BLaER1 treated with 17β-estradiol and CSF1 and Interleukin-3, amounts not matched to agents 10 nM and 100 nM (cell line): ENCODE results near the gene PTPRN2.
A peak's percentile ranks its signal among the peaks of the same experiment; 100 is the strongest.

Experiments
- H3K27ac ChIP-seq, 11 experiments: shearing (Covaris generic); formaldehyde crosslinking; 2 replicates each; pipeline ENCODE4 v1.8.1; 2022
- H3K27me3 ChIP-seq, 11 experiments: shearing (Covaris generic); formaldehyde crosslinking; 2 replicates each; pipeline ENCODE4 v1.8.1; 2022
- H3K36me3 ChIP-seq, 11 experiments: shearing (Covaris generic); formaldehyde crosslinking; 2 replicates each; pipeline ENCODE4 v1.8.1; 2022
- H3K4me1 ChIP-seq, 10 experiments: shearing (Covaris generic); formaldehyde crosslinking; 2 replicates each; pipeline ENCODE4 v1.8.1; 2022
- H3K4me2 ChIP-seq, 11 experiments: shearing (Covaris generic); formaldehyde crosslinking; 2 replicates each; pipeline ENCODE4 v1.8.1; 2022
- H3K4me3 ChIP-seq, 10 experiments: shearing (Covaris generic); formaldehyde crosslinking; 2 replicates each; pipeline ENCODE4 v1.8.1; 2022
- H3K9ac ChIP-seq, 11 experiments: shearing (Covaris generic); formaldehyde crosslinking; 2 replicates each; pipeline ENCODE4 v1.8.1; 2022
- H3K9me3 ChIP-seq, 11 experiments: shearing (Covaris generic); formaldehyde crosslinking; replicated peaks in 1 of 11; 2 replicates each; pipeline ENCODE4 v1.8.1; 2022
- H4K20me1 ChIP-seq, 11 experiments: shearing (Covaris generic); formaldehyde crosslinking; 2 replicates each; pipeline ENCODE4 v1.8.1; 2022
- Cebpa-rat ChIP-seq, 11 experiments: shearing (Covaris generic); IDR thresholded peaks; 2 replicates each; pipeline ENCODE4 v1.8.1; 2022

Gene PTPRN2

DNA sequence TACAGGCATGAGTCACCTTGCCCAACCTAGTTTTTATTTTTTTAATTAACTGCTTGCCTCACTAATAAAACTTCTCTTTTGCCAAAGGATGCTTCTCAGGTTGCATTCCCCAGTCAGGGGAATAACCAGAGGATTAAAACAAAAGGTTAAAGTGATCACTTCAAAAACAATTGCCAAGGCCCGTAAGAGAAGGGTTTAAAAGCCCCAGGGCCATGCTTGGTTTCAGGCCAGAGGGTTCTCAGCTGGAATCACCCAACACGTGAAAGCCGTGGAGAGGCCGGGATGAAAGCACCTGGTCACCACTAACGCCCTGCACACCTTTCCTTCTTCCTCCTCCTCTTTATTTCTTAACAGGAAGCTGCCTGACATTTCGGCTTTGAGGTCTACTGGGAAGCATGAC is 587.5 kb downstream of the PTPRN2 start:
- Histone ChIP-seq H3K27ac (no peak overlapping the region), H3K36me3 (no peaks in the 10 kb centered on the region), H3K9ac (no peak overlapping the region), H3K4me2 (no peak overlapping the region), H3K9me3 (peaks cover 0 to 7% (median 4%) of the 10 kb centered on the region in 11 experiments; a peak in 6 of 22 replicates), H3K4me3 (no peak overlapping the region), H4K20me1 (no peaks in the 10 kb centered on the region), H3K4me1 (peaks cover 15 to 53% (median 45%) of the 10 kb centered on the region in 10 experiments), H3K27me3 (no peaks in the 10 kb centered on the region)
- no peak for TF ChIP-seq Cebpa-rat (IDR thresholded peaks at IDR 0.05)

DNA sequence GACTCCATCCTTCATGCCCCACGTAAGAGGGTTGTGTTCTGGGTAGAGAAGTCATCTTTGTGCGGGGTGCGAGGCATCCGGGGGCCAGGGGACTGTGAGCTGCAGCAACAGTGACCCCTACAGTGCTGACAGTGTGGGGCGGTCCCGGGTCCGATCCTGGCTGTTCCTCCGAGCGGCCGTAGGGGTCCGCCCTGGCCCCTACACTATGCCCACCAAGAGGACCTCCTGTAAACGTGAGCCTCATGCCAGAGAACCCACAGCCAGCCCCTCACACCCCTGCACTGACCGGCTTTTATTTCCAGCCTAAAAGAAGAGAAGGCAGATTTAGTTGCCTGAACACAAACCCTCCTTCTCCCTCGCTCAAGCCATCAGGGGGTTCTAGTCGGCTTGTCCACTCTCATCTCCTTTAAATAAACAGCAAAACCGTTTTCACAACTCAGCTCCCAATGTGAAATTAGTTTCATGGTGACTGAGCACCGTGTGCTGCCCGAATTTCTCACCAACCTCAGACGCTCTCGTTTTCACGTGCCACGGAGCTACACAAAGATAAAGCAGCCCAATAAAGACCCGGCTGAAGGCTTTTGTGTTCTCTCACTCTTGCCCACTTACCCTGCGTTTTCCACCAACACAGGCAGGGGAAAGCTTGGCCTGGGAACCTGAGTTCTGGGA is 588.6 kb downstream of the PTPRN2 start:
- Histone ChIP-seq H3K4me2 (no peak overlapping the region), H3K27ac (no peak overlapping the region), H3K9ac (no peak overlapping the region), H3K9me3 (peaks cover 0 to 7% (median 4%) of the 10 kb centered on the region in 11 experiments; a peak in 6 of 22 replicates), H4K20me1 (no peaks in the 10 kb centered on the region), H3K4me3 (no peak overlapping the region), H3K4me1 (peaks cover 8 to 42% (median 34%) of the 10 kb centered on the region in 10 experiments), H3K36me3 (no peaks in the 10 kb centered on the region), H3K27me3 (no peaks in the 10 kb centered on the region)
- no peak for TF ChIP-seq Cebpa-rat (IDR thresholded peaks at IDR 0.05)

DNA sequence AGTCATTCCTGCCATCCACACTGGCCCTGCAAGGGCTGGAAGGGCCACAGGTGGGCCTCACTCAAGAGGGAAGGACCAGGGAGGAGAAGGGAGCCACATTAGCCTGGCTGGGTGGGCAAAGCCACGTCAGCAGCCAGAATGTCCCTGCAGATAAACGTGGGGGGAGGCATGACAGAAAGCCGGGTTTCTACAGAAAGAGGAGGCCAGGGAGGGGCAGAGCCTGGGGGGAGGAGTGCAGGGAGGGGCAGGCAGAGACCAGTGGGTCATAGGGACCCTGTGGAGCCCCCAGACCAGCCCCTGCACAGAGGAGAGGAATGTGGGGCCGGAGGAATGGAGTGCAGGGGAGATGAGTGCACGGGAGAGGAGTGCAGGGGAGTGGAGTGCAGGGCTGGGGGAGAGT is 590.2 kb downstream of the PTPRN2 start:
- Histone ChIP-seq H3K27ac (no peak overlapping the region), H3K27me3 (no peaks in the 10 kb centered on the region), H3K9me3 (peaks cover 0 to 7% (median 4%) of the 10 kb centered on the region in 11 experiments; a peak in 6 of 22 replicates), H4K20me1 (no peaks in the 10 kb centered on the region), H3K36me3 (no peaks in the 10 kb centered on the region), H3K4me1 (peaks cover 0 to 34% (median 26%) of the 10 kb centered on the region in 10 experiments; a peak in 15 of 20 replicates), H3K4me2 (peak overlapping the region in 7 of 11 experiments; percentile 16 to 62 (median 48); a peak in 7 of 22 replicates), H3K4me3 (no peak overlapping the region), H3K9ac (no peak overlapping the region)
- TF ChIP-seq Cebpa-rat (IDR thresholded peaks at IDR 0.05): no peak

DNA sequence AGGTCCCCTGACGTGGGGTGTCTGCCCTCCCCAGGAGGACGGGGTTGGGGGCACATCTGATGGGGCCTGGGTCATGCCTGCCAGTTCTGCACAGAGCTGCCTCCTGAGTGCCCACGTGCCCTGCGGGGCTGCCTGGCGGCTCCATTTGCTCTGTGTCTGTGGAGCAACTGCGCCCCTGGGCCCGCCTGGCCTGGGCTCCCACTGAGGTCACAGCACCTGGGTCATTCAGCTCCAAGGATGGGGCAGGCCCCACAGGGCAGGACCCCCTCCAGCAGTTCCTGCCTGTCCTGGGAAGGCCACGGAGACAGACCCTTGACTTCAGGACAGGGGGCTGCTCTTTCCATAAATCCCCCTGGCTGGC is 590.6 kb downstream of the PTPRN2 start:
- no peak overlapping the region for H3K27ac ChIP-seq
- peaks cover 0 to 33% (median 25%) of the 10 kb centered on the region in 10 experiments; a peak in 15 of 20 replicates for H3K4me1 ChIP-seq
- peak overlapping the region in 8 of 11 experiments; percentile 6 to 62 (median 44); a peak in 12 of 22 replicates for H3K4me2 ChIP-seq
- no peaks in the 10 kb centered on the region for H3K27me3 ChIP-seq
- no peaks in the 10 kb centered on the region for H4K20me1 ChIP-seq
- H3K4me3 ChIP-seq: no peak overlapping the region
- peak overlapping the region in 1 of 11 experiments; percentile 1; a peak in 1 of 22 replicates for H3K9ac ChIP-seq
- H3K9me3 ChIP-seq: peaks cover 0 to 7% (median 4%) of the 10 kb centered on the region in 11 experiments; a peak in 6 of 22 replicates
- TF ChIP-seq Cebpa-rat (IDR thresholded peaks at IDR 0.05): no peak
- no peaks in the 10 kb centered on the region for H3K36me3 ChIP-seq

DNA sequence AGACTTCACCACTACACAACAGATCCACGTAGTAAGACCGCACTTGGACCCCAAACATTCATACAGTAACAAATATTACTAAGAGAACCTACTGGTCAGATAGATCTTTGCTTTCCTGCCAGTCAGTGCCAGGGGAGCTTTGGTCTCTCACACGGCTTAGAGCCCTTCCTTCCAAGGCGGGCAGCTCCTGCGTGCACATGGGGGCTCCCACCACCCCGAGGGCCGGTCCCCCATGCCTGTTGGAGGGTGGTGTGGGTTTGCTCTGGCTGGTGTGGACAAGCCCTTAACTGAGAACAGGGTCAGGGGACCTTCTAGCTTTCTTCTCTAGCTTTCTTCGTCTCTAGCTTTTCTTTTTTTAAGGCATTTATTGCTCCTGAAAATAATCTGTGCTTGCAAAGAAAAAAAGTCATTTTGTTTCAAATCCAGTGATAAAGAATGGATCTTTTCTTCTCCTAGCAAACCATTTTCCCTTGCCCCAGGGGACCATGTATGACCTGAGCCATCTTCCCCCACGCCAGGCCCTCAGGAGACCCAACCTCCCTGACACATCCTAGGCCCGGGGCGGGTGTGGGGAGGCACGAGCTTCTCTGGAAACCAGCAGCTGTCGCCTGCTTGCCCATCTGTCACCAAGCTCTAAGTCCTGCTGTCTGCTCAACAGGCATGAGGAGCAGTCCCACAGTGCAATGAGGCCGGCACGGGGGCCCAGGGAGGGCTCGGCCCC is 591.1 kb downstream of the PTPRN2 start:
- peak overlapping the region in 8 of 11 experiments; percentile 6 to 62 (median 44); a peak in 12 of 22 replicates for H3K4me2 ChIP-seq
- no peak for TF ChIP-seq Cebpa-rat (IDR thresholded peaks at IDR 0.05)
- no peaks in the 10 kb centered on the region for H3K27me3 ChIP-seq
- peak overlapping the region in 1 of 11 experiments; percentile 1; a peak in 1 of 22 replicates for H3K9ac ChIP-seq
- no peak overlapping the region for H3K4me3 ChIP-seq
- no peaks in the 10 kb centered on the region for H3K36me3 ChIP-seq
- no peaks in the 10 kb centered on the region for H4K20me1 ChIP-seq
- H3K4me1 ChIP-seq: peaks cover 2 to 31% (median 21%) of the 10 kb centered on the region in 10 experiments; a peak in 18 of 20 replicates
- peaks cover 0 to 7% (median 4%) of the 10 kb centered on the region in 11 experiments; a peak in 6 of 22 replicates for H3K9me3 ChIP-seq
- H3K27ac ChIP-seq: no peak overlapping the region

DNA sequence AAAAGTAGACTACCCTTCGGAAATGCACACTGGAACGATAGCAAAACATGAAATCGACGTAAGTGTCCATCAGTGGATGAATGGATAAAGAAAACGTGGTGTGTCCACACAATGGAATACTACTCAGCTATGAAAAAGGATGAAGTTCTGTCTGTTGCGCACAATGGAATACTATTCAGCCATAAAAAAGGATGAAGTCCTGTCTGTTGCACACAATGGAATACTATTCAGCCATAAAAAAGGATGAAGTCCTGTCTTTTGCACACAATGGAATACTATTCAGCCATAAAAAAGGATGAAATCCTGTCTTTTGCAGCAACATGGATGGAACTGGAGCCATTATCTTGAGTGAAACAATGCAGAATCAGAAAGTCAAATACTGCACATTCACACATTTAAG is 591.8 kb downstream of the PTPRN2 start:
- peaks cover 0 to 7% (median 4%) of the 10 kb centered on the region in 11 experiments; a peak in 6 of 22 replicates for H3K9me3 ChIP-seq
- no peak overlapping the region for H3K27ac ChIP-seq
- H3K4me1 ChIP-seq: peaks cover 9 to 35% (median 28%) of the 10 kb centered on the region in 10 experiments; a peak in 19 of 20 replicates
- TF ChIP-seq Cebpa-rat (IDR thresholded peaks at IDR 0.05): no peak
- no peak overlapping the region for H3K4me2 ChIP-seq
- no peak overlapping the region for H3K9ac ChIP-seq
- no peaks in the 10 kb centered on the region for H4K20me1 ChIP-seq
- no peaks in the 10 kb centered on the region for H3K36me3 ChIP-seq
- no peaks in the 10 kb centered on the region for H3K27me3 ChIP-seq
- no peak overlapping the region for H3K4me3 ChIP-seq

DNA sequence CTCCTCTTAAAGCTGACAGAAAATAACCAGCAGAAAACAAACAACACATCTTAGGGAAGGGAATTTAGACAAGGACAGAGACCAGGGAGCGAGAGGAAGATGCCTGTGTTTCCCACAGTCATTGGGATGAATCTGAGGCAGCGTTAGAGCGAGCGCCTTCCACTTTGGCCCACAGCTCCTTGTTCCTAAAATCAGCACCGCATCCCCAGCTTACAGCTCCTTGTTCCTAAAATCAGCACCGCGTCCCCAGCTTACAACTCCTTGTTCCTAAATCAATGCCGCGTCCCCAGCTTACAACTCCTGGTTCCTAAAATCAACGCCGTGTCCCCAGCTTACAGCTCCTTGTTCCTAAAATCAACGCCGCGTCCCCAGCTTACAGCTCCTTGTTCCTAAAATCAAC is 593.3 kb downstream of the PTPRN2 start:
- TF ChIP-seq Cebpa-rat (IDR thresholded peaks at IDR 0.05): no peak

DNA sequence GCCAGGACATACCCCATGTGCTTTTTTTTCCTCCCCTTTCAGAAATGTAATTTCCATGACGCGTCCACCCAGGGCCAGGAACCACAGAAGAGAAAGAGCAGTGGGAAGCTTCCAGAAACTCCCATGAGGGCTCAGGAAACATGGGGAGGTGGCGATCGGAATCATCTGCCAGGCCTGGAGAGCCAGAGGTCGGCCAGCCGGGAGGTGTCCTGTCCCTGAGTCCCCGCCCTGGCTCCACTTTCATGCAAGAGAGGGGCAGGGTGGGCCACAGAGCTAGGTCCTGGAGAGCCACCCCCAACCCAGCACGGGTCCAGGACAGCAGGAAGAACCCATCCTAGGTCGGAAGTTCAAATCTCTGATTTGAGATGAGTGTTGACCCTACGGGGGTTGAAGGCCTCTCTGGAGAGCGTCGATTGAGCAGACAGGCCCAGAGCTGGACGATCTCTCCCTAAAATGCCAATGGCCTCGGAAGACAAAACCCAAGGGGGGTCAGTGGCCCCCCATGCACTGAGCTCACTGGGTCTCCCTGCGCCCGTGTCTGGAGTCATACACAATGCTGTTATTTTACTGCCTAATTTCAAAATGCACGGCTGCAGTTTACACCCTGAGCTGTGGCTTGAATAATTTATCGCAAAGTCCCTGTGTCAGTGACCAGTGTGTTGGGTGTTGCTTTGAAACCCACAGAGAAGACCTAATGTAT is 594.1 kb downstream of the PTPRN2 start:
- no peaks in the 10 kb centered on the region for H4K20me1 ChIP-seq
- no peak overlapping the region for H3K9ac ChIP-seq
- H3K4me3 ChIP-seq: no peak overlapping the region
- no peak for TF ChIP-seq Cebpa-rat (IDR thresholded peaks at IDR 0.05)
- peaks cover 0 to 7% (median 4%) of the 10 kb centered on the region in 11 experiments; a peak in 6 of 22 replicates for H3K9me3 ChIP-seq
- peaks cover 10 to 43% (median 32%) of the 10 kb centered on the region in 10 experiments; a peak in 19 of 20 replicates for H3K4me1 ChIP-seq
- no peak overlapping the region; a peak in 1 of 22 replicates for H3K4me2 ChIP-seq
- no peaks in the 10 kb centered on the region for H3K36me3 ChIP-seq
- H3K27ac ChIP-seq: no peak overlapping the region
- no peaks in the 10 kb centered on the region for H3K27me3 ChIP-seq

More for the DNA sequence above, 593.3 kb downstream of the PTPRN2 start:
- Histone ChIP-seq H3K9me3 (peaks cover 0 to 7% (median 4%) of the 10 kb centered on the region in 11 experiments; a peak in 6 of 22 replicates), H3K9ac (no peak overlapping the region), H3K36me3 (no peaks in the 10 kb centered on the region), H4K20me1 (no peaks in the 10 kb centered on the region), H3K4me2 (no peak overlapping the region), H3K4me1 (peaks cover 10 to 38% (median 30%) of the 10 kb centered on the region in 10 experiments; a peak in 19 of 20 replicates), H3K27me3 (no peaks in the 10 kb centered on the region), H3K4me3 (no peak overlapping the region), H3K27ac (no peak overlapping the region)
